ENCODE data around the gene PAIP2B.

The PAIP2B gene

DNA sequence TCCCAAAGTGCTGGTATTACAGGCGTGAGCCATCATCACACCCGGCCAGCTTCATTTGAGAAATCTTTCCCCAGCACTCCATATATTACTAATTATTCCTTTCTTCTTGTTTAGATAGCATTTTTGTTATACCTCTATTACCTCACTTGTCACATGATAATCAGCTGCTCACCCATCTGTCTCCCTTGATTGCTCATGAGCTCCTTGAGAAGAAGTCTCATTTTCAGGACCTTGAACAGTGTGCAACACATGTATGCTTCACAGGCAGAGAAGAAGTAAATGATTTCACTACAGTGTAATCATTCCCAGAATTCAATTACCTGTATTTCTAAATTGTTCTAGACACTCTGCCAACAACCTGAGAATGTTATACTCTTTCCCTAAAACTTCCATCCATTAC is 6.2 kb downstream of the PAIP2B start:
- H3K4me3 ChIP-seq (ENCODE audit: low read length) = no peak overlapping the region
- TF ChIP-seq, protein P1, sequence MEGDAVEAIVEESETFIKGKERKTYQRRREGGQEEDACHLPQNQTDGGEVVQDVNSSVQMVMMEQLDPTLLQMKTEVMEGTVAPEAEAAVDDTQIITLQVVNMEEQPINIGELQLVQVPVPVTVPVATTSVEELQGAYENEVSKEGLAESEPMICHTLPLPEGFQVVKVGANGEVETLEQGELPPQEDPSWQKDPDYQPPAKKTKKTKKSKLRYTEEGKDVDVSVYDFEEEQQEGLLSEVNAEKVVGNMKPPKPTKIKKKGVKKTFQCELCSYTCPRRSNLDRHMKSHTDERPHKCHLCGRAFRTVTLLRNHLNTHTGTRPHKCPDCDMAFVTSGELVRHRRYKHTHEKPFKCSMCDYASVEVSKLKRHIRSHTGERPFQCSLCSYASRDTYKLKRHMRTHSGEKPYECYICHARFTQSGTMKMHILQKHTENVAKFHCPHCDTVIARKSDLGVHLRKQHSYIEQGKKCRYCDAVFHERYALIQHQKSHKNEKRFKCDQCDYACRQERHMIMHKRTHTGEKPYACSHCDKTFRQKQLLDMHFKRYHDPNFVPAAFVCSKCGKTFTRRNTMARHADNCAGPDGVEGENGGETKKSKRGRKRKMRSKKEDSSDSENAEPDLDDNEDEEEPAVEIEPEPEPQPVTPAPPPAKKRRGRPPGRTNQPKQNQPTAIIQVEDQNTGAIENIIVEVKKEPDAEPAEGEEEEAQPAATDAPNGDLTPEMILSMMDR (IDR thresholded peaks at IDR 0.05; ENCODE audit: insufficient read depth, low read depth, low read length, missing control alignments) = no peak
- no peak for DNase-seq (ENCODE audit: low read depth)

DNA sequence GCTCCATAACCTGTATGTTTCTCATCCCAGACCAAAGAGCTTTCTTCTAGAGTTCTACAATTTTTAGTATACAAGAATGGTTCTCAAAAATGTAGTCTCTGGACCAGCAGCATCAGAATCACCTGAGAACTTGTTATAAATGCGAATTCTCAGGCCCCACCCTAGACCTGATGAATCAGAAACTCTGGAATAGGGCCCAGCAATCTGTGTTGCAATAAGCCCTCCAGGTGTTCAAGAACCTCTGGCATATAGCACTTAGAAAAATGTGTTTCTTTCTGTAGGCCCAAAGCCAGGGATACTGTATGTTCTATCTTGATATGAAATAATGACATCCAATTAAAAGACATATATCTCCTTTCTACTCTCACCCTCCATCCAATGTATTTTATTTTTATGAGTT is 10.4 kb downstream of the PAIP2B start:
- DNase-seq (ENCODE audit: low read depth) = peak; percentile 93
- TF ChIP-seq, protein P1 (IDR thresholded peaks at IDR 0.05; ENCODE audit: insufficient read depth, low read depth, low read length, missing control alignments) = no peak
- H3K4me3 ChIP-seq (ENCODE audit: low read length) = no peak overlapping the region

DNA sequence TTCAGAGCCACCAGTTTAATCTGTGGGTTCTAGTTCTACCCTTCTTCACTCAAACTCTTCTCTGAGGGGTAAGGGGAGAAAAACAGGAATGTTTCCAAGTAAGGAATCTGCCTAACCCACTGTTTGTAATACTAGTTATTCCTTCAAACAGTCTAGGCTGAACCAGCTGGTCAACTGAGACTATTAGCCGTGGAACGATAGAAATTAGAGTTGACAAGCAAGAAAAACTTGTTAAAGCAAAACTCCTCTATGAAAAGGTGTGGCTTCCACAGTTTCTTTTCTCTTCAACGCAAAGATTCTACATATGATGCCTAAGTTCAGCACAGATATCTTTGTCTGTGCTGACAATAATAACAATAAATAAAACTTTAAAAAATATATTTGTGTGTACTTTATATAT is 11.5 kb downstream of the PAIP2B start:
- peak; percentile 75 for DNase-seq (ENCODE audit: low read depth)
- H3K4me3 ChIP-seq (ENCODE audit: low read length) = no peak overlapping the region
- TF ChIP-seq, protein P1 (IDR thresholded peaks at IDR 0.05; ENCODE audit: insufficient read depth, low read depth, low read length, missing control alignments) = no peak

DNA sequence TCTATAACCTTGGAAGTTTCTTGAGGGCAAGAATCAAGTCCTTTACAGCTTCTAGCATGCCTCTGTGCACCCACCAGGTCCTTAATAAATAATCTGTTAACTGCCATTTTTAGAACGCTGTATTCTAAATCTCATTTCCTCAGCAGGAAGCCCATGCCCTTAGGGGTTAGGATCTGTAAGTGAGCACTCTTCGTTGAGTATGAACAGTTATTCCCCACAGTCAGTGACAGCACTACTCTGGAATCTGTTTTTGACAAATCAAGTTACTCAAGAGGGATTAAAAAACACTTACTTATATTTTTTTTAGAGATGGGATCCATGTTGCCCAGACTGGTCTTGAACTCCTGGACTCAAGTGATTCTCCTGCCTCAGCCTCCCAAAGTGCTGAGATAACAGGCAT is 14.6 kb downstream of the PAIP2B start:
- no peak overlapping the region for H3K4me3 ChIP-seq (ENCODE audit: low read length)
- peak; percentile 65 for DNase-seq (ENCODE audit: low read depth)
- TF ChIP-seq, protein P1 (IDR thresholded peaks at IDR 0.05; ENCODE audit: insufficient read depth, low read depth, low read length, missing control alignments) = no peak

DNA sequence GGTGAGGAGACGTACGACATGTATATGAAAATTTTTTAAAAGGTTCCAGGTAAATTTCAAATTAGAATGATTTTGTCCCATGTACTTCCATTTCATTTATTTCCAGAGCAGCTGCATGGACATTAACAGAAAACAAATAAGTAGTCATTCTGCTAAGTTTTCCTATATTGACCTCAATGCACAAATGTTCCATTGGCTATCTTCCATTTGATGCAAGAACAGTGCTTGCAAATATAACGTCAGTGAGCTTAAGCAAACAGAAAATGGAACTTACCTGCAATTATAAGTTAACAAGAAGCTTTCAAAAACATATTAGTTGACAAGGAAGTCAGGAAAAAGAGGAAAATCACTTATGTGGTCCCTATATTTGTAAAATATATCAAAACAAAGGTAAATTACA is 16.6 kb downstream of the PAIP2B start:
- no peak overlapping the region for H3K4me3 ChIP-seq (ENCODE audit: low read length)
- no peak for DNase-seq (ENCODE audit: low read depth)
- TF ChIP-seq, protein P1 (IDR thresholded peaks at IDR 0.05; ENCODE audit: insufficient read depth, low read depth, low read length, missing control alignments) = no peak

DNA sequence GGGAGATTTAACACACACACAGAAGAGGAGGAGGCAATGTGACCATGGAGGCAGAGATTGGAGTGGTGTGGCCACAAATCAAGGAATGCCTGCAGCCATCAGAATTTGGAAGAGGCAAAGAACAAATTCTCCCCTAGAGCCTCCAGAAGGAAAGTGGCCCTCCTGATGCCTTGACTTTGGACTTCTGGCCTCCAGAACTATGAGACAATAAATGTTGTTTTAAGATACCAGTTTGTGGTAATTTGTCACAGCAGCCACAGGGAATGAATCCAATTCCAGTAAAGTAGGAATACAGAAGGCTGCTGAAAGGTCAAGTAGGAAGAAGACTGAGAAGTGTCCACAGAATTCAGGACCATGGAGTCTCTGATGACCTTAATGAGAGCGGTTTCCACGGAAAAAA is 18.1 kb downstream of the PAIP2B start:
- no peak overlapping the region for H3K4me3 ChIP-seq (ENCODE audit: low read length)
- TF ChIP-seq, protein P1 (IDR thresholded peaks at IDR 0.05; ENCODE audit: insufficient read depth, low read depth, low read length, missing control alignments) = no peak
- DNase-seq (ENCODE audit: low read depth) = no peak

DNA sequence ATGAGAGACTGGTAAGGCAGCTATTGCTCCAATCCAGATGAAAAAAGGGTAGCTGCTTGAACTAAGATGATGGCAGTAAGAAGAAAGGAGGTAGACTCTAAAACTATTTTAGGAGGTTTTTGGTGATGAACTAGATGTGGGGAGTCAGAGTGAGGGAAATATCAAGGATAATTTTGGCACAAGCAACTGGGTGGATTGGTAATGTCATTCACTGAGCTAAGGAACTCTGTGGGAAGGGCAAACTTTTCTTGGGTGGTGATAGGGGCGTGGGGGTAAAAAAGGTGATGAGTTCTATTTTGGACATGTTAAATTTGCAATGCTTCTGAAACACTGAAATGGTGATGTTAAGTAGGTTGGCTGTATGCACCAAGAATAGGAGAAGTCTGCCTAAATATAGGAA is 19.3 kb downstream of the PAIP2B start:
- no peak for DNase-seq (ENCODE audit: low read depth)
- no peak overlapping the region for H3K4me3 ChIP-seq (ENCODE audit: low read length)
- TF ChIP-seq, protein P1 (IDR thresholded peaks at IDR 0.05; ENCODE audit: insufficient read depth, low read depth, low read length, missing control alignments) = no peak

Data from epithelial cell of esophagus (primary cell).